IPS-NIHi7 (cell line): ENCODE measurements around the gene CORO1C.

ENCODE experiments used
- DNase-seq: peaks from one replicate; pipeline ENCODE4 v3.0.0; 2012; ENCODE audit warnings: mixed read lengths; ENCODE audit errors: extremely low spot score

CORO1C gene

DNA sequence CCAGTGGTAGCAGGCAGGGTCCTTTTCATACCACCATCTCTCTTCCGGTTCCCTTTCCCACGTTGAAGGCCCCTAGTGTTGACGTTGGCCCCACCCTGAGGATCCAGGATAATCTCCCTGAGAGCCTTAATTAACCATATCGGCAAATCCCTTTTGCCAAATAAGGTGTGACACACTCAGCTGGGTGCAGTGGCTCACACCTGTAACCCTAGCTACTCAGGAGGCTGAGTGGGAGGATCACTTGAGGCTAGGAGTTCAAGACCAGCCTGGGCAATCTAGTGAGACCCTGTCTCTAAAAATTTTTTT lies 130.7 kb downstream of the CORO1C start:
- DNase-seq, result no peak

DNA sequence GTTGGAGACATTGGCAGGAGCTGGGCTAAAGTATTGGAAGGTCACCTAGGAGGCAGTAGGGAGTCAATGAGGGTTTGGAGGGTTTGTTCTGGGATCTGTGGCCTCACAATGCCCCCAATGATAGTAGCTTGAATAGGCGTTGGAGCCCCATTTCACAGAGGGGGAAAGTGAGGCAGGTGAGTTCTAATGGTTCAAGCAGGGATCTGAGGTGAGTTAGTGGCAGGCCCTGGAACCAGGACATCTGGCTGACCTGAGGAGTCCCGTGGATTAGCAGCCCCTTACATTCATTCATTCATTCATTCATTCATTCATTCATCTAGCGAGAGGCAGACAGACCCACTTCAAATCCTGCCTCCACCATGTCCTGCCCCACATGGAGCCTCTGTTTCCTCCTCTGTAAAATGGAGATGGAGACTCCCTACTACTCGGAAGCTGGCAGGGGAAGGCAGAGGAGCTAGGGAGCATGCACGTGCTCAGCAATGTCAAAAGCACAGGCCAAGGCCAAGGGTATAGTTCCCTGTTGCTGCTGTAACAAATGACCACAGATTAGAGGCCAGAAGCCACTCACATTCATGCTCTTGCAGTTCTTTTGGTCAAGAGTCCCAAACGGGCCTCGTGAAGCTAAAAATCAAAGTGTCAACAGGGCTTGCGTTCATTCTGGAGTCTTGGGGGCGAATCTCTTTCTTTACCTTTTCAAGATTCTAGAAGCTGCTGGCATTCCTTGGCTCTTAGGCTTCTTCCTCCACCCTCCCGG lies 131.2 kb downstream of the CORO1C start:
- DNase-seq, result no peak

DNA sequence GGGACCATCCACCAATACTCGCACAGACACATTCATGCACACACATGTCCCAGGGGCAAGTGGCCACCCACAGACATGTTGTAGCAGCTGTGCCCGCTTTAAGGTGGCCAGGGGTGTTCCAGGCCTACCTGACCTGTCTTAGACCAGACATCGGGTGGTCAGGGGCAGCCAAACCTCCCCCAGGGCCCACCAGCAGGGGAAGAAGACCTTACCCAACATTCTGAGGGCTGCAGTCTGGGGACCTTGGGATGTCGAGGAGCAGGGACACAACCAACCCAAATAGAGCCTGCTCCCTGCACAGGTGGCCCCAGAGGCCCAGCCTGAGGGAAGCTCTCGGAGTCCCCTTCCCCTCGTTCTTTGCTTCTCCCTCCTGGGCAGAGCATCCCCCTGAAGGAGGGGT lies 131.8 kb downstream of the CORO1C start:
- DNase-seq, result no peak

DNA sequence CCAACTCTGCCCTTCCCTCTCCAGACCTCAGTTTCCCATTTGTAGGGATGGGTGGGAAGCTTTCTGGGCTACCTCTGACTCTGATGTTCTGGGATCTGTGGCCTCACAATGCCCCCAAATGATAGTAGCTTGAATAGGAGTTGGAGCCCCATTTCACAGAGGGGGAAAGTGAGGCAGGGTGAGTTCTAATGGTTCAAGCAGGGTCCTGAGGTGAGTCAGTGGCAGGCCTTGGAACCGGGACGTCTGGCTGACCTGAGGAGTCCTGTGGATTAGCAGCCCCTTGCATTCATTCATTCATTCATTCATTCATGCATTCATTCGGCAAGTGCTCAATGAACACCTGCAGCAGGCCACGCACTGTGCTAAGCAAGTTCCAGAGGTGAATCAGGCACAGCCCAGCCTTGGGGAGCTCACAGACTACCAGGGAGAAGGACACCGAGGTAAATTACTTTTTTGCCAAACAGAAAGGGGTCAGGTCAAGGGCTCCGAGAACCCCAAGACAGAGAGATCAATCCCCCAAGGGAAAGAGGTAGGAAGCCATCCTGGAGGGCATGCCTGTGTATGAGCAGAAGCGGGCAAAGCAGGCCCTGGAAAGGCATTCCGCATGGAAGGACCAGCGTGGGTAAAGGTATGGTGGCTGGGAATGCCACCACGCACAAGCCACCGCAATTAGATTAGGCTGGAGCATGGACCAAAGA lies 132.6 kb downstream of the CORO1C start:
- no peak for DNase-seq

DNA sequence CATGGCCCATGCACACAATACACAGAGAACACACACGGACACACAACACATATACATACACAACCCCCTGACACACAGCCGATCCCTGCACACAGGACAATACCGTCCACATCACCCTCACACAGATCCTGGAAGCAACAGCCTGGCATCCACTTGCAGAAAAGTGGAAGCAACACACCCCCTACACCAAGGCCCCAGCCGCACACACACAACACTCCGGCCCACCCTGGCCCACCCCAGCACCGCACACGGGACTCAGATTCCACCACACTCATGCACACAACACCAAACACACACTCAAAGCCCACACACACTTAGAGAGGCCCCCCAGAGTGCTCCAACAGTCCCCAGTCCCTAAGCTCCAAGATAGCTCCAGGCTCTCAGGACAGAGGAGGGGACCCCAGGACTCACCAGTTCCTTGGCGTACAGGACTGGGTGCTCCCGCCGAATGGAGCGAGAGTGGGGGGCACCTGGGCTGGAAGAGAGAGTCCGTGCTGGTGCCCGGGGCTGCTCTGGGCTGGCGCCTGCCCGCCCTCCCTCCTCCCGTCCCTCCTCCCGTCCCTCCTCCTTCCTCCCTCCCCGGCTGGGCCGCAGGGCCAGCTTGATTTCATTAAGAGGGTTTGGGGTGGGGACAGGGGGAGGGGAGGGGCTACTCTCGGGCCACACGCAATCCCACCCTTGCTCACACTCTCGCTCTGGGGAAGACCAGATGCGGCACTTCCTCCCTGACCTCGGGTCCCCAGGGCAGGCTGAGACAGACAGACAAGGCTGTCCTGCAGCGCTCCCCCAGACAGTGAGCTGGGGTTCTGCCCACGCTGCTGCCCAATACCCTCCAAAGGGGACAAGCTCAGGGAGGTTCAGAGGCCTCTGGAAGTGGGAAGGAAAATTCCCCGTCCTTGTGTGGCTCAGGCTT lies 133.5 kb downstream of the CORO1C start, which contains the start of gene TMEM119:
TMEM119 (minus strand) TSS at position 526 of the 913 bp plus-strand sequence. CDS start 5,701 bp downstream, outside the sequence.
- no peak for DNase-seq

DNA sequence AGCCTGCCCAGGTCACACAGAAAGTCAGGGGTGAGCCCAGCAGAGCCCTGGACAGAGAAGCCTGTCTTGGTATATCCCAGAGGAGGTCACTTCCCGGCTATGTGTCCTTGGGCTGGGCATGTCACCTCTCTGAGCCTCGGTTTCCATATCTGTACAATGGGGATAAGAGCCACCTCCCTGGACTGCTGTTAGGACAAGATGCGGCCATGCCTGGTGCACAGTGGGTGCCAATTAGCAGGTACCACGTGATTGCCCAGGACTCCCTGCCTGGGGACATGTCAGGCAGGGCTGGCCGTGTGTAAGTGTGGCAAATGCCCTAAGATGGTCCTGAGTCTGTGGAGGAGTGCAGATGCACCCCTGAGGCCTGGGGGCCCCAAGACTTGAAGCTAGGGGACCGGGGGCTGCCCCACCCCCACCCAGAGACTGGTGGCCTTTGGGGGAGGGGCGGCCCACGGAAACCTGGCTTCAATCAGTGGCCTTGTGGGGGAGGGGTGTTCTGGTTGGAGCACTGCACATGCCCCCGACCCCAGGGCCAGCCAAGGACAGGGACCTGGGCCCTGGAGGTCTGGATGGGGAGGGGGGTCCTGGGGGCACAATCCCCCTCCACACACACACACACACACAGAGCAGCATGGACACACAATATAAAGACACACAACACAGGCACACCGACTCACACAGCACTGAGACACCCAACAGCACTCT lies 134.3 kb downstream of the CORO1C start:
- DNase-seq, result no peak

DNA sequence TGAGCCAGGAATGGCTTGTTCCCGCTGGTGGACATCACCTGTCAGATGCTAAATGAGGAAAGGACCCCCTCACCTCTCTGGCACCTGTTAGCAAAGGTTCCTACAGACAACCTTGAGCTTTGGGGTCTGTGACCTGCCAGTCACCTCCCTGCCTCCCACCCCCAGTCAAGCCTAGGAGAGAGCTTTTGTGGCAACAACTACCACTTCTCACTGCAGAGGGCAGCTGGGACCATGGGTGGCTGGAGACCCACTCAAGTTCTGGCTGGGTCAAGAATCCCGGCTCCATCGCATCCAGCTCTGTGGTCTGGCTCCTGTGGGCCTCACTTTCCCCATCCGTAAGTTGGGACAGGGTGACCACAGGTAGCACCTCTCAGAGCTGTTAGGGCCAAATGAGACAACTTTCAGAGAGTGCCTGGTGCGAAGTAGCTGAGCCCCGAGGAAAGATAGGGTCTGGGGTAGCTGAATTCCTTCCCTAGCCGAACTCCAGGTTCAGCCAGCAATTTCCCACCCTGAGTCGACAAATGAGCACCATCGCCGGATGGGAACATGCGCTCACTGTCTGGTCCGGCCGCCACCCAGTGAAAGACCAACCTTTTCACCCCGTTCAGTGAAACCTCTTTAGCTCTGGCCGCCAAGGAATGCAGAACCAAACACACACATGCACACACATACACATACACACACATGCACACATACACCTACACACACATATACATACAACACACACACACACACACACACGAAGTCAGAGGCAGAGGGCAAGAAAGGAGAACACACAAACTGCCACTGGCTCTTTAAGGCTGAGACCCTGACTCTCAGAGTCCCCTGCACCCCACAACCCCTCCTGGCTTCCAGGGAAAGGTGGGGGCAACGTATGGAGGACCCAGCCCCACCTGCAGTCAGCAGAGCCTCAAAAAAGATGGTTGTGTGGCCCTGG lies 135.3 kb downstream of the CORO1C start:
- DNase-seq, result no peak
